Measurements from ENCODE around the gene CLEC6A.

DNA sequence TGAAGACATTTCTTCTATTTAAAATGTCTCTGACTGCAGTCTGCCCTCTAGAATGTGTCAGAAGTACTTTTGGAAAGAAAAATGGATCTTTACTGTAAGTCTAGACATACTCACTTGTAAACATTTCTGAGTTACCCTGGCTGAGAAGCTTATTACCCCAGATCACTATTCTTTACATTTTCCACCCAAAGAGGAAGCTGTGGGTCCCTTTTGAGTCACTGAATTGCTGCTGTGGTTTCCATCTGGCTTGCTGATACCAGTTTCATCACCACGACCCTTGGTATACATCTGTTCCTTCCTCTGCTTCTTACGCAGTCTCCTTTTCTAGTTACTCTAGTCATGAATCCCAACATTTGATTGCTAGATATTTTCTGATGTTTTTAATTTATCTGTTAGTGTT is 37.3 kb downstream of the CLEC6A start:
- TF ChIP-seq, protein P1, sequence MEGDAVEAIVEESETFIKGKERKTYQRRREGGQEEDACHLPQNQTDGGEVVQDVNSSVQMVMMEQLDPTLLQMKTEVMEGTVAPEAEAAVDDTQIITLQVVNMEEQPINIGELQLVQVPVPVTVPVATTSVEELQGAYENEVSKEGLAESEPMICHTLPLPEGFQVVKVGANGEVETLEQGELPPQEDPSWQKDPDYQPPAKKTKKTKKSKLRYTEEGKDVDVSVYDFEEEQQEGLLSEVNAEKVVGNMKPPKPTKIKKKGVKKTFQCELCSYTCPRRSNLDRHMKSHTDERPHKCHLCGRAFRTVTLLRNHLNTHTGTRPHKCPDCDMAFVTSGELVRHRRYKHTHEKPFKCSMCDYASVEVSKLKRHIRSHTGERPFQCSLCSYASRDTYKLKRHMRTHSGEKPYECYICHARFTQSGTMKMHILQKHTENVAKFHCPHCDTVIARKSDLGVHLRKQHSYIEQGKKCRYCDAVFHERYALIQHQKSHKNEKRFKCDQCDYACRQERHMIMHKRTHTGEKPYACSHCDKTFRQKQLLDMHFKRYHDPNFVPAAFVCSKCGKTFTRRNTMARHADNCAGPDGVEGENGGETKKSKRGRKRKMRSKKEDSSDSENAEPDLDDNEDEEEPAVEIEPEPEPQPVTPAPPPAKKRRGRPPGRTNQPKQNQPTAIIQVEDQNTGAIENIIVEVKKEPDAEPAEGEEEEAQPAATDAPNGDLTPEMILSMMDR (IDR thresholded peaks at IDR 0.05; ENCODE audit: low read length) = no peak
- TF ChIP-seq EZH2 (IDR thresholded peaks at IDR 0.05; ENCODE audit: borderline replicate concordance, low read length) = no peak
